ENCODE measurements around the gene ELAPOR2. TPM values are rescaled to one million over a fixed set of nuclear protein-coding genes. Genes with fewer than 3 reads are reported as not detected.

Gene ELAPOR2
- polyA plus RNA-seq, 1 of the 3 experiments (the other 2 are of a cell fraction): 8.8 TPM

DNA sequence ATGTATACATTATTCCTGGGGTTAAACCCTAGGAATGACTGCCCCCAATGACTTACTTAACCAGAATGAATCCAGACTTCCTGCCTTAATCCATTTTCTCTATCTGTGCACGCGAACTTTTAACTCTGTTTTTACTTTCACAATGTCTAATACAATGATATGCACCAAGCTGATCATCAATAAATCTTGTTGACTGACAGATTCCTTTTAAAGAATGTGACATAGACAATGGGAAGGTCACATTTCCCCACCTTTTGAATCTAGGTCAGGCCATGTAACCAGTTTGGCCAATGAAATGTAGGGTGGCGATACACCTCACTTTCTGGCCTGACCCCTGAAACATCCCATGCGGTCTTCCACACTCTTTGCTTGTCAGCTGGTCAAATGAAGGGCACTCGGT, 23.2 kb upstream of the ELAPOR2 start (continued):
- no peak for TF ChIP-seq NFIC (IDR thresholded peaks at IDR 0.05; ENCODE audit: borderline replicate concordance)
- TF ChIP-seq USF2 (IDR thresholded peaks at IDR 0.05; ENCODE audit: borderline replicate concordance, low read depth, low read length): no peak
- TF ChIP-seq YY1 (IDR thresholded peaks at IDR 0.05; ENCODE audit: low read depth): no peak
- no peak for TF ChIP-seq GABPA (IDR thresholded peaks at IDR 0.05; ENCODE audit: low read depth)

DNA sequence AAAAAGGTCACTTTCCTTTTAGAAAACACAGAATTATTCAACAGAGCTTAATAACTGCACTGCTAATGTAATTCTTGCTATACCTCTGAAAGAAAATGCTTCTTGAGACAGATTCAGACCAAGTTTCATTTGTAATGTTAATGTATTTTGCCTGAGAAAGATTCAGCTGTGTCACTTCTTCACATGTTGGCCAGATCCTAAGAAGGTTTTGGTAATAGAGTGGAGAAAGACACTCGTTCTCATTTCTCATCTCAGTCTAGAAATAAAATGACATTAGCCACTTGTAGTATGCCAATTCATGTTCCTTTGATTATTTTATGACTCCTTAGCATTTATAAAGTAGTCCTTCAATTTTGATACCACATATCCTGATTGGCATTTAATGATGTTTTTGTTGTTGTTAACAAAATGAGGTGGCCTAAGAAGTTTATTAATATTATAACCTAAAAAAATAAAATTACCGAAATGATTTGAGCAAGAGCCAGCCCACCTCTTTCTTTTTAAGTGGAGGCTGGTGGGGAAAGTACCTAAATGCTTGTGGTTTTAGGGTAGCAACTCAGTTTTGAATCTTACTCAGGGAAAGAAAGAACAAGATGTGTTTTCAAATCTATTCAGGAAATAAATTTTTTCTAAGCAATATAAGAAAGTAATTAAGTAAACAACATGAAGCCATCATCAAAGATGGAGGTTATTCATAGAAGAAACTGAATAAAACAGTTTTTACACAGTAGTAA, 16.4 kb upstream of the ELAPOR2 start:
- Histone ChIP-seq H3K9me2 (no peaks in the 10 kb centered on the region), H3K79me2 (ENCODE audit: insufficient read depth) (no peaks in the 10 kb centered on the region), H3K9ac (no peak overlapping the region), H3K36me3 (replicated peaks in 1 of 2; ENCODE audit: control insufficient read depth in 1 of 2, insufficient read depth in 2 of 2, low read length in 1 of 2) (no peaks in the 10 kb centered on the region), H3K4me3 (ENCODE audit: low read depth in 2 of 2, low read length in 1 of 2) (no peak overlapping the region), H3K4me1 (ENCODE audit: control insufficient read depth in 1 of 2, insufficient read depth in 2 of 2, low read depth in 1 of 2, low read length in 1 of 2) (no peaks in the 10 kb centered on the region), H3K9me3 (no peaks in the 10 kb centered on the region), H3K27ac (ENCODE audit: low read depth in 2 of 2, low read length in 1 of 2) (no peak overlapping the region), H4K20me1 (ENCODE audit: insufficient read depth) (no peaks in the 10 kb centered on the region), H3F3A (replicated peaks; ENCODE audit: insufficient read depth) (no peaks in the 10 kb centered on the region), H3K27me3 (ENCODE audit: insufficient read depth) (no peaks in the 10 kb centered on the region; the same call in 1 of the 2 replicates), H3K4me2 (no peak overlapping the region), H2AFZ (ENCODE audit: low read depth) (no peak overlapping the region)
- DNase-seq: no peak
- ChIA-PET POLR2A (no interaction called here), CTCF (interaction anchor here (1.0 to 1.5 kb wide), 3 partner anchors 16 to 78 kb away, joined by 3 to 6 read pairs (median 4); partner anchors contain the start of gene ELAPOR2)
- no peak for TF ChIP-seq GATA2 (CRISPR knock-in tag; IDR thresholded peaks at IDR 0.05)
- 43% methylated on average over 2 of the region's 2 CpGs for WGBS (ENCODE audit: low lambda C conversion rate)

DNA sequence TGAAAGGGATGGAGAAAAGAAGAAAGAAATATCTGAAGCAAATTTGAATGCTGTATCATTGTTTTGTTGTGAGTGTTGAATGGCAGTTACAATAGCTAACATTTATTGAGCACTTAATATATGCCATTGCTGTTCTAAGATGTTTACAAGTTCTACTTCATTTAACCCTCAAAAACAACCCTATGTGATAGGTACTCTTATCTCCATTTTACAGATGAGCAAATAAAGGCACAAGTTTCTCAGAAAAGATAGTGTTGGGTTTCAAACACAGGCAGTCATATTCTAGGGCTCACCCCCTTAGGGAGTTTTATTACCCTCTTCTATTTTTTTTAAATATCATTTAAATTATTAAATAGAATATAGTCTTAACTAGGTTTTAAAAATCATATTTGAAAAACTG, 8.3 kb upstream of the ELAPOR2 start:
- DNase-seq: no peak
- Histone ChIP-seq H3K9me2 (0 out of 2 replicates have a peak, but pooled peaks cover 3% of the 10 kb centered on the region), H3K9me3 (0 out of 2 replicates have a peak, but pooled peaks cover 5% of the 10 kb centered on the region), H3K4me2 (no peak overlapping the region), H4K20me1 (ENCODE audit: insufficient read depth) (no peaks in the 10 kb centered on the region), H3K27ac (ENCODE audit: low read depth in 2 of 2, low read length in 1 of 2) (no peak overlapping the region), H3F3A (replicated peaks; ENCODE audit: insufficient read depth) (no peaks in the 10 kb centered on the region), H3K9ac (no peak overlapping the region), H3K4me3 (ENCODE audit: low read depth in 2 of 2, low read length in 1 of 2) (no peak overlapping the region), H3K36me3 (replicated peaks in 1 of 2; ENCODE audit: control insufficient read depth in 1 of 2, insufficient read depth in 2 of 2, low read length in 1 of 2) (no peaks in the 10 kb centered on the region), H3K79me2 (ENCODE audit: insufficient read depth) (no peaks in the 10 kb centered on the region), H2AFZ (ENCODE audit: low read depth) (no peak overlapping the region), H3K4me1 (ENCODE audit: control insufficient read depth in 1 of 2, insufficient read depth in 2 of 2, low read depth in 1 of 2, low read length in 1 of 2) (no peaks in the 10 kb centered on the region), H3K27me3 (ENCODE audit: insufficient read depth) (no peaks in the 10 kb centered on the region; the same call in 1 of the 2 replicates)
- no peak for TF ChIP-seq YY1 (IDR thresholded peaks at IDR 0.05; ENCODE audit: low read depth)
- no peak for TF ChIP-seq TEAD4 (IDR thresholded peaks at IDR 0.05; ENCODE audit: borderline replicate concordance, insufficient read depth)
- TF ChIP-seq FOSL2 (IDR thresholded peaks at IDR 0.05; ENCODE audit: borderline replicate concordance, low read depth): no peak
- TF ChIP-seq GABPA (IDR thresholded peaks at IDR 0.05; ENCODE audit: low read depth): no peak
- TF ChIP-seq, protein P1, sequence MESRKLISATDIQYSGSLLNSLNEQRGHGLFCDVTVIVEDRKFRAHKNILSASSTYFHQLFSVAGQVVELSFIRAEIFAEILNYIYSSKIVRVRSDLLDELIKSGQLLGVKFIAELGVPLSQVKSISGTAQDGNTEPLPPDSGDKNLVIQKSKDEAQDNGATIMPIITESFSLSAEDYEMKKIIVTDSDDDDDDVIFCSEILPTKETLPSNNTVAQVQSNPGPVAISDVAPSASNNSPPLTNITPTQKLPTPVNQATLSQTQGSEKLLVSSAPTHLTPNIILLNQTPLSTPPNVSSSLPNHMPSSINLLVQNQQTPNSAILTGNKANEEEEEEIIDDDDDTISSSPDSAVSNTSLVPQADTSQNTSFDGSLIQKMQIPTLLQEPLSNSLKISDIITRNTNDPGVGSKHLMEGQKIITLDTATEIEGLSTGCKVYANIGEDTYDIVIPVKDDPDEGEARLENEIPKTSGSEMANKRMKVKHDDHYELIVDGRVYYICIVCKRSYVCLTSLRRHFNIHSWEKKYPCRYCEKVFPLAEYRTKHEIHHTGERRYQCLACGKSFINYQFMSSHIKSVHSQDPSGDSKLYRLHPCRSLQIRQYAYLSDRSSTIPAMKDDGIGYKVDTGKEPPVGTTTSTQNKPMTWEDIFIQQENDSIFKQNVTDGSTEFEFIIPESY (IDR thresholded peaks at IDR 0.05; ENCODE audit: borderline replicate concordance, low read depth): no peak
- TF ChIP-seq, protein P2, sequence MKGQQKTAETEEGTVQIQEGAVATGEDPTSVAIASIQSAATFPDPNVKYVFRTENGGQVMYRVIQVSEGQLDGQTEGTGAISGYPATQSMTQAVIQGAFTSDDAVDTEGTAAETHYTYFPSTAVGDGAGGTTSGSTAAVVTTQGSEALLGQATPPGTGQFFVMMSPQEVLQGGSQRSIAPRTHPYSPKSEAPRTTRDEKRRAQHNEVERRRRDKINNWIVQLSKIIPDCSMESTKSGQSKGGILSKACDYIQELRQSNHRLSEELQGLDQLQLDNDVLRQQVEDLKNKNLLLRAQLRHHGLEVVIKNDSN (IDR thresholded peaks at IDR 0.05; ENCODE audit: borderline replicate concordance, low read depth): no peak
- no peak for TF ChIP-seq POLR2AphosphoS5 (IDR thresholded peaks at IDR 0.05; ENCODE audit: low read depth, low read length)
- no peak for TF ChIP-seq REST (IDR thresholded peaks at IDR 0.05; ENCODE audit: low read depth, low read length)
- TF ChIP-seq RAD21 (IDR thresholded peaks at IDR 0.05; ENCODE audit: low read length): no peak
- no peak for TF ChIP-seq JUND (IDR thresholded peaks at IDR 0.05)
- TF ChIP-seq PBX3 (IDR thresholded peaks at IDR 0.05): no peak
- ChIA-PET CTCF (no interaction called here), POLR2A (no interaction called here)

All from SK-N-SH (cell line).